Gastroesophageal sphincter (tissue), 3 donors: ENCODE results near the gene MTX1.

Experiments used
- CTCF ChIP-seq, 4 experiments: fragments of 200-600 bp in 2 of 4; fragments of 450-650 bp in 2 of 4; sonication (generic) in 1 of 4; IDR thresholded peaks; one replicate each; pipeline ENCODE4 v1.5.1; 2017 to 2019; ENCODE audit warnings: antibody characterized with exemption in 4 of 4, mild to moderate bottlenecking in 2 of 4, moderate library complexity in 2 of 4
- POLR2A ChIP-seq, 2 donors: fragments of 450-650 bp; IDR thresholded peaks; one replicate each; pipeline ENCODE4 v1.6.1; 2017; ENCODE audit warnings: antibody characterized with exemption in 2 of 2, mild to moderate bottlenecking in 2 of 2, moderate library complexity in 1 of 2

DNA sequence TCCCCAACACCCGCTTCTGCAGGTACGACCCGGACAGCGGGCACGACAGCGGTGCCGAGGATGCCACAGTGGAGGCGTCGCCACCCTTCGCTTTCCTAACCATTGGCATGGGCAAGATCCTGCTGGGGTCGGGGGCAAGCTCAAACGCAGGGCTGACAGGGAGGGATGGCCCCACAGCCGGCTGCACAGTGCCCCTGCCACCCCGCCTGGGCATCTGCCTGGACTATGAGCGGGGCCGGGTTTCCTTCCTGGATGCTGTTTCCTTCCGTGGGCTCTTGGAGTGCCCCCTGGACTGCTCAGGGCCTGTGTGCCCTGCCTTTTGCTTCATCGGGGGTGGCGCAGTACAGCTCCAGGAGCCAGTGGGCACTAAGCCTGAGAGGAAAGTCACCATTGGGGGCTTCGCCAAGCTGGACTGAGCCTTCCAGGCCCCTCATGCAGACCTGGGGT lies 24.7 kb upstream of the MTX1 start:
- TF ChIP-seq CTCF (IDR thresholded peaks at IDR 0.05) (no peak), POLR2A (IDR thresholded peaks at IDR 0.05) (no peak)
